T-helper 1 cell treated with Interleukin-12 subunit alpha and Interleukin-12 subunit beta and Interleukin-4 antibody, amounts not matched to agents 30 μg/mL and 1 μg/mL, for 36 hours (primary cell): Measurements from ENCODE around the gene RHEBL1.
"Not testable (repeated sequence)": the region's sequence is repeated elsewhere in the genome, so short reads cannot be mapped to it uniquely, and the experiment has no call there.

Experiments used
- H3K27ac Mint-ChIP-seq: one replicate; pipeline ENCODE4 v1.8.0; 2021; ENCODE audit warnings: mild to moderate bottlenecking, mixed read lengths
- H3K27me3 Mint-ChIP-seq: one replicate; pipeline ENCODE4 v1.8.0; 2021; ENCODE audit warnings: low read depth, mixed read lengths
- H3K36me3 Mint-ChIP-seq: one replicate; pipeline ENCODE4 v1.8.0; 2021; ENCODE audit warnings: low read depth, mixed read lengths
- H3K4me1 Mint-ChIP-seq: one replicate; pipeline ENCODE4 v1.8.0; 2021; ENCODE audit warnings: low read depth, mixed read lengths
- H3K4me3 Mint-ChIP-seq: one replicate; pipeline ENCODE4 v1.8.0; 2021; ENCODE audit warnings: mild to moderate bottlenecking, moderate library complexity, mixed read lengths
- H3K9me3 Mint-ChIP-seq: one replicate; pipeline ENCODE4 v1.8.0; 2021; ENCODE audit warnings: mixed read lengths

Gene RHEBL1

GRCh38 chr12:49066120-49066519, 3.7 kb downstream of the RHEBL1 start:
- no peaks in the 10 kb centered on the region for H3K9me3 Mint-ChIP-seq
- H3K27me3 Mint-ChIP-seq: no peaks in the 10 kb centered on the region
- H3K4me1 Mint-ChIP-seq: peaks cover 23% of the 10 kb centered on the region
- peaks cover 9% of the 10 kb centered on the region for H3K36me3 Mint-ChIP-seq
- H3K4me3 Mint-ChIP-seq: no peak overlapping the region
- no peak overlapping the region for H3K27ac Mint-ChIP-seq

GRCh38 chr12:49064767-49065152, 5.0 kb downstream of the RHEBL1 start:
- H3K4me3 Mint-ChIP-seq: no peak overlapping the region
- H3K27ac Mint-ChIP-seq: no peak overlapping the region
- H3K4me1 Mint-ChIP-seq: peaks cover 21% of the 10 kb centered on the region
- no peaks in the 10 kb centered on the region for H3K27me3 Mint-ChIP-seq
- H3K9me3 Mint-ChIP-seq: no peaks in the 10 kb centered on the region
- peaks cover 9% of the 10 kb centered on the region for H3K36me3 Mint-ChIP-seq

- not testable (repeated sequence) for H3K9me3 Mint-ChIP-seq
Observed at GRCh38 chr12:49061916-49062315, 7.9 kb downstream of the RHEBL1 start.

GRCh38 chr12:49061157-49061650, 8.6 kb downstream of the RHEBL1 start:
- Mint-ChIP-seq H3K27ac (peak overlapping the region; percentile 96), H3K4me1 (peaks cover 37% of the 10 kb centered on the region), H3K27me3 (no peaks in the 10 kb centered on the region), H3K9me3 (no peaks in the 10 kb centered on the region), H3K4me3 (peak overlapping the region; percentile 89), H3K36me3 (peaks cover 15% of the 10 kb centered on the region)

More at GRCh38 chr12:49061916-49062315, 7.9 kb downstream of the RHEBL1 start:
- H3K27ac Mint-ChIP-seq, H3K27me3 Mint-ChIP-seq, H3K4me3 Mint-ChIP-seq: not testable (repeated sequence)
- Mint-ChIP-seq H3K4me1 (peaks cover 29% of the 10 kb centered on the region), H3K36me3 (peaks cover 13% of the 10 kb centered on the region)

GRCh38 chr12:49060237-49061156, 9.3 kb downstream of the RHEBL1 start, which contains the start of gene KMT2D:
KMT2D (minus strand) TSS chr12:49060794; CDS start chr12:49055324, 5,470 bp downstream.
- H3K27me3 Mint-ChIP-seq: no peaks in the 10 kb centered on the region
- peaks cover 20% of the 10 kb centered on the region for H3K36me3 Mint-ChIP-seq
- peak within 1 kb of the TSS; percentile 96 for H3K27ac Mint-ChIP-seq
- no peaks in the 10 kb centered on the region for H3K9me3 Mint-ChIP-seq
- H3K4me1 Mint-ChIP-seq: peaks cover 44% of the 10 kb centered on the region
- peak within 1 kb of the TSS; percentile 89 for H3K4me3 Mint-ChIP-seq

GRCh38 chr12:49059299-49060171, 10.2 kb downstream of the RHEBL1 start:
- H3K36me3 Mint-ChIP-seq: peaks cover 23% of the 10 kb centered on the region
- H3K27me3 Mint-ChIP-seq: no peaks in the 10 kb centered on the region
- no peaks in the 10 kb centered on the region for H3K9me3 Mint-ChIP-seq
- H3K4me1 Mint-ChIP-seq: peaks cover 52% of the 10 kb centered on the region
- peak overlapping the region; percentile 86 for H3K27ac Mint-ChIP-seq
- H3K4me3 Mint-ChIP-seq: peak overlapping the region; percentile 89

- H3K27ac Mint-ChIP-seq: peak overlapping the region; percentile 86
- peaks cover 50% of the 10 kb centered on the region for H3K4me1 Mint-ChIP-seq
- no peaks in the 10 kb centered on the region for H3K9me3 Mint-ChIP-seq
- peaks cover 22% of the 10 kb centered on the region for H3K36me3 Mint-ChIP-seq
- peak overlapping the region; percentile 89 for H3K4me3 Mint-ChIP-seq
- H3K27me3 Mint-ChIP-seq: no peaks in the 10 kb centered on the region
Observed at GRCh38 chr12:49059045-49059298, 10.8 kb downstream of the RHEBL1 start.

- Mint-ChIP-seq H3K36me3 (peaks cover 21% of the 10 kb centered on the region), H3K4me3 (peak overlapping the region; percentile 89), H3K27me3 (no peaks in the 10 kb centered on the region), H3K9me3 (no peaks in the 10 kb centered on the region), H3K4me1 (peaks cover 47% of the 10 kb centered on the region), H3K27ac (peak overlapping the region; percentile 86)
Observed at GRCh38 chr12:49058366-49059044, 11.3 kb downstream of the RHEBL1 start.

GRCh38 chr12:49057888-49058287, 11.9 kb downstream of the RHEBL1 start:
- Mint-ChIP-seq H3K4me1 (peaks cover 47% of the 10 kb centered on the region), H3K9me3 (no peaks in the 10 kb centered on the region), H3K4me3 (peak overlapping the region; percentile 89), H3K27me3 (no peaks in the 10 kb centered on the region), H3K36me3 (peaks cover 26% of the 10 kb centered on the region), H3K27ac (peak overlapping the region; percentile 86)

- peaks cover 49% of the 10 kb centered on the region for H3K4me1 Mint-ChIP-seq
- H3K4me3 Mint-ChIP-seq: peak overlapping the region; percentile 89
- H3K27ac Mint-ChIP-seq: peak overlapping the region; percentile 55
- peaks cover 41% of the 10 kb centered on the region for H3K36me3 Mint-ChIP-seq
- no peaks in the 10 kb centered on the region for H3K9me3 Mint-ChIP-seq
- no peaks in the 10 kb centered on the region for H3K27me3 Mint-ChIP-seq
Observed at GRCh38 chr12:49055978-49056754, 13.6 kb downstream of the RHEBL1 start.

GRCh38 chr12:49055092-49055491, 14.7 kb downstream of the RHEBL1 start:
- Mint-ChIP-seq H3K36me3 (peaks cover 46% of the 10 kb centered on the region), H3K27me3 (no peaks in the 10 kb centered on the region), H3K4me1 (peaks cover 46% of the 10 kb centered on the region), H3K4me3 (no peak overlapping the region), H3K9me3 (no peaks in the 10 kb centered on the region), H3K27ac (no peak overlapping the region)

- no peak overlapping the region for H3K4me3 Mint-ChIP-seq
- no peaks in the 10 kb centered on the region for H3K27me3 Mint-ChIP-seq
- H3K4me1 Mint-ChIP-seq: peaks cover 46% of the 10 kb centered on the region
- no peak overlapping the region for H3K27ac Mint-ChIP-seq
- no peaks in the 10 kb centered on the region for H3K9me3 Mint-ChIP-seq
- peaks cover 46% of the 10 kb centered on the region for H3K36me3 Mint-ChIP-seq
Observed at GRCh38 chr12:49054524-49054923, 15.3 kb downstream of the RHEBL1 start.

- H3K4me1 Mint-ChIP-seq: peaks cover 46% of the 10 kb centered on the region
- no peaks in the 10 kb centered on the region for H3K27me3 Mint-ChIP-seq
- H3K27ac Mint-ChIP-seq: no peak overlapping the region
- no peak overlapping the region for H3K4me3 Mint-ChIP-seq
- peaks cover 47% of the 10 kb centered on the region for H3K36me3 Mint-ChIP-seq
- H3K9me3 Mint-ChIP-seq: no peaks in the 10 kb centered on the region
Observed at GRCh38 chr12:49054096-49054495, 15.7 kb downstream of the RHEBL1 start.
